ENCODE data around the gene MEG3.

DNA sequence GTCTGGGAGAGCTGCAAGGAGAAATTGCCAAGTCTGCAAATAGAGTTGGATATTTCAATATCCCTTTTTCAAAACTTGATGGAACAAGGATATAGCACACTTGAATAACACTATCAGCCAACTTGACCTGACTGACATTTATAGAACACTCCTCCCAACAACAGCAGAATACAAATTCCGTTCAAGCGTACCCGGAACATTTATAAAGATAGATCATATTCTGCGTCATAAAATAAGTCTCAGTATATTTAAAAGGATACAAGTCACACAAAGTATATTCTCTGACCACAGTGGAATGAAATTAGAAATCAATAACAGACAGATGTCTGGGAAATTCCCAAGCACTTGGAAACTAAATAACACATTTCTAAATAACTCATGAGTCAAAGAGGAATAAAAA is 29.0 kb upstream of the MEG3 start:
- TF ChIP-seq POLR2A (IDR thresholded peaks at IDR 0.05; ENCODE audit: low read depth, low read length) (no peak), CTCF (conservative IDR thresholded peaks at IDR 0.05; ENCODE audit: low read depth, low read length) (no peak), SMC3 (IDR thresholded peaks at IDR 0.05; ENCODE audit: low read depth, low read length) (no peak), FOS (IDR thresholded peaks at IDR 0.05; ENCODE audit: low read depth, low read length) (no peak), RFX5 (IDR thresholded peaks at IDR 0.05; ENCODE audit: low read depth, low read length) (no peak), MAFK (IDR thresholded peaks at IDR 0.05; ENCODE audit: low read depth, low read length) (no peak), ELK1 (IDR thresholded peaks at IDR 0.05; ENCODE audit: borderline replicate concordance, low read depth, low read length) (no peak), RCOR1 (IDR thresholded peaks at IDR 0.05; ENCODE audit: insufficient replicate concordance, low read length) (no peak)
